ENCODE data around the gene PLA2G2F. TPM values are rescaled to one million over a fixed set of nuclear protein-coding genes. Genes with fewer than 3 reads are reported as not detected.

Gene PLA2G2F
- total and polyA plus RNA-seq, 10 of the 15 experiments (the other 5 are each of a cell fraction or from before 2014, with no cell fraction given) = 0.03 TPM; not detected in 9

DNA sequence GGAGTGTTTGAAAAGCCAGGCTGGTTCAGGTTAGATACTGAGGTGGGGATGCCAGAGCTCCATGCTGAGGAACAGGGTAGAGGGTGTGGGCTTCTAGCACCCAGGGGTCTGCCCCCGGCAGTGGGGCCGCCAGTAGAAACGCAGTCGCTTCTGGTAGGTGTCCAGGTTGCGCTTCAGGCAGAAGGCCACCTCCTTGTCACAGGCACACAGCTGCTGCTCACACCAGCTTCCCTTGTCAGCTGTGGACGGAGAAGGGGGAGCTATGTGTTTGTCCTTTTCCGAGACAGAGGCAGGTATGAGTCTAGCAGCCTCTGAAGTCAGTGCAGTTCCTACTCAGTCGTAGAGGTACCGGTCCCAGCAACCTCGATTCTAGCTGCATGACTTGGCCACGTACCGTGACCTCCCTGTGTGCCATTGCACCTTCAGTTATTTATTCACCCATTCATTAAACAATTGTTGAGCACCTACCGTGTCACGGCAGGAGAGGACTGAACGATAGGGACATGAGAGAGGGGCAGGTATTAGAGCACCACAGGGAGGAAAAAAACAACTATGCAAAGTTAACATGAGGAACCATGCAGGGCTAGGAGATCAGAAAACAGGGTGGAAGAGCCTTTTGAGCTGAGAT, 25.0 kb upstream of the PLA2G2F start (continued):
- TF ChIP-seq, protein P1, sequence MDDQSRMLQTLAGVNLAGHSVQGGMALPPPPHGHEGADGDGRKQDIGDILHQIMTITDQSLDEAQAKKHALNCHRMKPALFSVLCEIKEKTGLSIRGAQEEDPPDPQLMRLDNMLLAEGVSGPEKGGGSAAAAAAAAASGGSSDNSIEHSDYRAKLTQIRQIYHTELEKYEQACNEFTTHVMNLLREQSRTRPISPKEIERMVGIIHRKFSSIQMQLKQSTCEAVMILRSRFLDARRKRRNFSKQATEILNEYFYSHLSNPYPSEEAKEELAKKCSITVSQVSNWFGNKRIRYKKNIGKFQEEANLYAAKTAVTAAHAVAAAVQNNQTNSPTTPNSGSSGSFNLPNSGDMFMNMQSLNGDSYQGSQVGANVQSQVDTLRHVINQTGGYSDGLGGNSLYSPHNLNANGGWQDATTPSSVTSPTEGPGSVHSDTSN (IDR thresholded peaks at IDR 0.05; ENCODE audit: insufficient replicate concordance, low read depth, low read length) = no peak

DNA sequence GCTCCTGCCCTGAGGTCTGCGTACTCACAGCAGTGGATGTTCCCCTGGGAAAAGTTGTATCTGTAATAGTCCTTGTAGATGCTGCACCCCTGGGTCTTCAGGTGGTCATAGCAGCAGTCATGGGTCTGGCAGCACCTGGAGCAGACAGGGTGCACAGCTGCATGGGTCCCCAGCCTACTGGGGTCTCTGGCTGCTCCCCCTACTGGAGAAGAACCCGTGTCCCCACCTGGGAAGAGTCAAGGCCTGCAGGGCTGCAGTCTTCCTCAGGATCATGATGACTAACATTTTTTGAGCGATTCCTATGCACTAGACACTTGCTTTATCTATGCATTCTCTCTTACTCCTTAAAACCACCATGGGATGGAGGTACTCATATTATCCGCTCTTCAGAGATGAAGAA, 23.6 kb upstream of the PLA2G2F start:
- Histone ChIP-seq H3K4me3 (no peak overlapping the region), H3K4me2 (ENCODE audit: control insufficient read depth, insufficient read depth) (no peak overlapping the region), H3K79me2 (ENCODE audit: control insufficient read depth, insufficient read depth, low read length) (no peaks in the 10 kb centered on the region), H3K9ac (ENCODE audit: control insufficient read depth, insufficient read depth, low read length) (no peak overlapping the region), H3K9me3 (replicated peaks; ENCODE audit: control insufficient read depth, insufficient read depth, low read length) (no peaks in the 10 kb centered on the region), H2AFZ (ENCODE audit: control insufficient read depth, low read depth, low read length) (no peak overlapping the region), H3K4me1 (ENCODE audit: control insufficient read depth, insufficient read depth, low read length) (peaks cover 9% of the 10 kb centered on the region), H3K27me3 (replicated peaks in 1 of 2; ENCODE audit: control insufficient read depth in 2 of 2, insufficient read depth in 2 of 2, low read length in 1 of 2) (no peaks in the 10 kb centered on the region), H4K20me1 (ENCODE audit: control insufficient read depth, insufficient read depth) (no peaks in the 10 kb centered on the region), H3K27ac (ENCODE audit: control insufficient read depth, insufficient read depth) (no peak overlapping the region), H3K36me3 (ENCODE audit: control insufficient read depth in 2 of 2, insufficient read depth in 2 of 2, low read length in 1 of 2) (no peaks in the 10 kb centered on the region)
- FAIRE-seq = no peak
- POLR2A ChIA-PET = no interaction called here
- ATAC-seq = no peak
- intact Hi-C loops (cut with micrococcal nuclease; ENCODE audit: unreplicated experiment) = no loop called here
- SMC1A ChIA-PET (ENCODE audit: uncharacterized antibody, unreplicated experiment) = interaction anchor here (1.3 to 2.6 kb wide), 2 partner anchors 11 to 14 kb away, joined by 5 to 15 read pairs; no protein-coding TSS in a partner anchor
- no TSS peak for BruUV-seq (replicated peaks)
- in situ Hi-C loops (cut with MboI) = no loop called here
- CTCF ChIA-PET = interaction anchor here (2.2 kb wide), 1 partner anchor 10 kb away, joined by 9 read pairs; no protein-coding TSS in a partner anchor
- 59% methylated on average over 4 of the region's 4 CpGs for WGBS (ENCODE audit: insufficient coverage, insufficient replicate concordance, low lambda C conversion rate, missing lambda C conversion rate)
- RAD21 ChIA-PET (ENCODE audit: unreplicated experiment) = no interaction called here
- no peak for DNase-seq (ENCODE audit: low read depth, low spot score)
- TF ChIP-seq ASH2L (IDR thresholded peaks at IDR 0.05; ENCODE audit: borderline replicate concordance, low read depth) (no peak), TAF1 (IDR thresholded peaks at IDR 0.05; ENCODE audit: borderline replicate concordance, low read depth, low read length) (no peak), ZNF217 (IDR thresholded peaks at IDR 0.05) (no peak), POLR2AphosphoS2 (IDR thresholded peaks at IDR 0.05; ENCODE audit: low read depth, low read length) (no peak)
- TF ChIP-seq, protein P2, sequence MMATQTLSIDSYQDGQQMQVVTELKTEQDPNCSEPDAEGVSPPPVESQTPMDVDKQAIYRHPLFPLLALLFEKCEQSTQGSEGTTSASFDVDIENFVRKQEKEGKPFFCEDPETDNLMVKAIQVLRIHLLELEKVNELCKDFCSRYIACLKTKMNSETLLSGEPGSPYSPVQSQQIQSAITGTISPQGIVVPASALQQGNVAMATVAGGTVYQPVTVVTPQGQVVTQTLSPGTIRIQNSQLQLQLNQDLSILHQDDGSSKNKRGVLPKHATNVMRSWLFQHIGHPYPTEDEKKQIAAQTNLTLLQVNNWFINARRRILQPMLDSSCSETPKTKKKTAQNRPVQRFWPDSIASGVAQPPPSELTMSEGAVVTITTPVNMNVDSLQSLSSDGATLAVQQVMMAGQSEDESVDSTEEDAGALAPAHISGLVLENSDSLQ (IDR thresholded peaks at IDR 0.05) = no peak
- TF ChIP-seq, protein P3, sequence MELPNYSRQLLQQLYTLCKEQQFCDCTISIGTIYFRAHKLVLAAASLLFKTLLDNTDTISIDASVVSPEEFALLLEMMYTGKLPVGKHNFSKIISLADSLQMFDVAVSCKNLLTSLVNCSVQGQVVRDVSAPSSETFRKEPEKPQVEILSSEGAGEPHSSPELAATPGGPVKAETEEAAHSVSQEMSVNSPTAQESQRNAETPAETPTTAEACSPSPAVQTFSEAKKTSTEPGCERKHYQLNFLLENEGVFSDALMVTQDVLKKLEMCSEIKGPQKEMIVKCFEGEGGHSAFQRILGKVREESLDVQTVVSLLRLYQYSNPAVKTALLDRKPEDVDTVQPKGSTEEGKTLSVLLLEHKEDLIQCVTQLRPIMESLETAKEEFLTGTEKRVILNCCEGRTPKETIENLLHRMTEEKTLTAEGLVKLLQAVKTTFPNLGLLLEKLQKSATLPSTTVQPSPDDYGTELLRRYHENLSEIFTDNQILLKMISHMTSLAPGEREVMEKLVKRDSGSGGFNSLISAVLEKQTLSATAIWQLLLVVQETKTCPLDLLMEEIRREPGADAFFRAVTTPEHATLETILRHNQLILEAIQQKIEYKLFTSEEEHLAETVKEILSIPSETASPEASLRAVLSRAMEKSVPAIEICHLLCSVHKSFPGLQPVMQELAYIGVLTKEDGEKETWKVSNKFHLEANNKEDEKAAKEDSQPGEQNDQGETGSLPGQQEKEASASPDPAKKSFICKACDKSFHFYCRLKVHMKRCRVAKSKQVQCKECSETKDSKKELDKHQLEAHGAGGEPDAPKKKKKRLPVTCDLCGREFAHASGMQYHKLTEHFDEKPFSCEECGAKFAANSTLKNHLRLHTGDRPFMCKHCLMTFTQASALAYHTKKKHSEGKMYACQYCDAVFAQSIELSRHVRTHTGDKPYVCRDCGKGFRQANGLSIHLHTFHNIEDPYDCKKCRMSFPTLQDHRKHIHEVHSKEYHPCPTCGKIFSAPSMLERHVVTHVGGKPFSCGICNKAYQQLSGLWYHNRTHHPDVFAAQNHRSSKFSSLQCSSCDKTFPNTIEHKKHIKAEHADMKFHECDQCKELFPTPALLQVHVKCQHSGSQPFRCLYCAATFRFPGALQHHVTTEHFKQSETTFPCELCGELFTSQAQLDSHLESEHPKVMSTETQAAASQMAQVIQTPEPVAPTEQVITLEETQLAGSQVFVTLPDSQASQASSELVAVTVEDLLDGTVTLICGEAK (IDR thresholded peaks at IDR 0.05; ENCODE audit: borderline replicate concordance) = no peak

Data from GM12878 (cell line).